Activated CD4-positive, CD25-positive, alpha-beta regulatory T cell treated with anti-CD3 and anti-CD28 coated beads, Interleukin-2, amount 50 U/mL, for 16 hours (primary cell): Measurements from ENCODE around the gene SIGLEC8.
"Not testable (repeated sequence)": the region's sequence is repeated elsewhere in the genome, so short reads cannot be mapped to it uniquely, and the experiment has no call there.

Experiments used
- DNase-seq: peaks from one replicate; pipeline ENCODE4 v3.0.0-alpha.2; 2020; ENCODE audit warnings: low read depth, low spot score

SIGLEC8 gene

DNA sequence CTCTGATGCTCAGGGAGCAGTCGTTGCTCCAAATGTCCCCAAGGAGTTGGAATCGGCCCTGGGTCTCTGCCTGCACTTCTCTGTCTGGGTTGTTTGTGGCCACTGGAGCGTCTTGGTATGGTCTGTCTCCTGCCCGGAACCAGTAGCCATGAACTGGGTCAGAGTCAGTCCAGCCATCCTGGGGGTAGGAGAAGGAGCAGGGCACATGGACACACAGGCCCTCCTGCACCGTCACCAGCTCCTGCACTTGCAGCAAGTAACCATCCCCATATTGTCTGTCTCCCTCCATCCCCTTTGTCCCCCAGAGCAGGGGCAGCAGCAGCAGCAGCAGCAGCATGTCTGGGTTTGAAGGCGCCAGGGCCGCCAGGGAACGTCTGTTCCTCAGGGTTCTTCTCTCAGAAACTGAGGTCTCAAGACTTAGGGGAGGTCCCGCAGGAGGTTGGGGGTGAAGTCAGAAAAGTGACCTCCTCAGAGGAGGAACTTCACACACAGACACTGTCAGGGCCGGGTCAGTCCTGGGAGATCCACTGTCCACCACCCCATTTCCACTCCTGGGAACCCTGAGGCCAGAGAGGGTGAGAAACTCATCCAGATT is at the start of gene SIGLEC8:
Gene SIGLEC8, minus strand, starts transcription at position 404 of the 595 bp plus-strand sequence. Its CDS starts 67 bp downstream, at position 337.
- no peak for DNase-seq

DNA sequence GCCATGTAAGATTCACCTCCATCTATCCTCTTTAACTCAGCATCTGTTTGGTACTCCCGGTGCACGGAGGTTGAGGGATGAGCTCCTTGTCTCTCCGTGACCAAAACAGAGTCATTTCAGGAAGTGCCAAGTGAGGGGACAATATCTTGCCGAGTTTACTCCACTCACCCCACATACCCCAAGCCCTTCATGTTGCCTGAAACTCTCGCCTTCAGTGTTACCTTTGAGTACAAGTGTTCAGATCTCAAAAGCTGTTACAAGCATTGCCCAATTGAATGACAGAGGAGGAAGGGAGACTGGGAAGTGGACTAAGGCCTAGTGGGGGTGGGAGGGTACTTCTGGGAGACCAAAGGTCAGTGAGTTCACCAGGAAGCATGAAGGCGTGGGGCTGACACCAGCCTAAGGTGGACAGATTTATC is 49.4 kb upstream of the SIGLEC8 start:
- DNase-seq = no peak

DNA sequence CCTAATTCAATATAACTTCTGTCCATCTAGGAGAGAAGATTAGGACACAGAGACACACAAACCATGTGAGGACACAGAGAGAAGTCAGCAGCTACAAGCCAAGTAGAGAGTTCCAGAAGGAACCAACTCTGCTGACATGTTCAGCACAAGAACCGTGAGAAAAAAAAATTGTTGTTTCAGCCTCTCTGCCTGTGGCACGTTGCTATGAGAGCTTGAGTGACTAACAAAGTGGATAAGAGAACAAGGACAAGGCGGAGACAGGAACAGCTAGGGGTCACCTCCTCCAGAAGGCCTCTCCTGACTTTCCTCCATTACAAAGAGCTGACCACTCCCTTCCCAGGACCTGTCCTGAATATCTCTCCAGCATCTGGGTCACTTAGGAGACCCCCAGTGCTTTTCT is 48.9 kb upstream of the SIGLEC8 start:
- DNase-seq = no peak

DNA sequence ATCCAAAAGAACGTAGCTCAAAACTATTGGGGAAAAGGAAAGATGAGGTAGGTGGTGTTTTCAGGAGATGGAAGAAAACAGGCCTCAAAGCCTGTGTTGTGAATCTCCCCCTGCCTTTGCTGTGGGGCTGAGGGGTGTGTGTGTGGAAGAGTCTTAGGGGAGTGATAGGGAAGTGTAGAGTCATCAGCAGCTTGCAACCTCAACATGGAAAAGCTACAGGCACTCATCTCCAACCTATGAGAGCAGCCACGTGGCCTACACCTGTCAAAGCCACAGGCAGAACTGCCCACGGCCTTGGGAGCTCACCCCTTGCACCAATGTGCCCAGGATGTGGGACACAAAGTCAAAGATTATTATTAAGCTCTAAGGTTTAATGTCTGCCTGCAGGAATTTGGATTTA is 47.6 kb upstream of the SIGLEC8 start:
- DNase-seq = no peak

GRCh38 chr19:51503896-51504295 is 45.6 kb upstream of the SIGLEC8 start:
- no peak for DNase-seq

DNA sequence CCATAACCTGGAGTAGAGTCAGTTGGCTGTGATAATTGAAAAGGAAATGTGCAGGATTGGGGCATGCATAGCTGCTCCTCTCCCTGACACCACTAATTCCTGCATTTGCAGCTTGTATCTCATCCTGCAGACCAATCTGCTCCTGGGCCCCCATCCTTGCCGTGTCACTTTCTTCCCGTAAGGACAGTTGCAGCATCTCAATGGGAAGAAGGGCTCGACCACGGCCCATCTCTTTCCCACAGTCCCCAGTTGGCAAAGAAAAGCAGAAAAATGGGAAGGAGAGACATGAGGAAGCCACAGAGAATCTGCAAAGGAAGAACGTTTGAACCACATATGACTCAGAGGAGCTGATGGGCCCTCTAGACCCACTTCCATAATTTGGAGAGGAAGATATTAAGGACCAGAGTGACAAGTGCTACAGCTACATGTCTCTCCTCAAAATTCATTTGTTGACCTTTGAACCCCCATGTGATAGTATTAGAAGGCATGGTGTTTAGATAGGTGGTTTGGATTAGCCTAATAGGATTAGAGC is 45.1 kb upstream of the SIGLEC8 start:
- no peak for DNase-seq

- DNase-seq = no peak
These were observed 43.5 kb upstream of the SIGLEC8 start, which contains the start of gene SIGLEC12 for GRCh38 chr19:51501594-51502263. Gene SIGLEC12 (minus strand): TSS chr19:51501800. CDS start chr19:51501733, 67 bp downstream.

DNA sequence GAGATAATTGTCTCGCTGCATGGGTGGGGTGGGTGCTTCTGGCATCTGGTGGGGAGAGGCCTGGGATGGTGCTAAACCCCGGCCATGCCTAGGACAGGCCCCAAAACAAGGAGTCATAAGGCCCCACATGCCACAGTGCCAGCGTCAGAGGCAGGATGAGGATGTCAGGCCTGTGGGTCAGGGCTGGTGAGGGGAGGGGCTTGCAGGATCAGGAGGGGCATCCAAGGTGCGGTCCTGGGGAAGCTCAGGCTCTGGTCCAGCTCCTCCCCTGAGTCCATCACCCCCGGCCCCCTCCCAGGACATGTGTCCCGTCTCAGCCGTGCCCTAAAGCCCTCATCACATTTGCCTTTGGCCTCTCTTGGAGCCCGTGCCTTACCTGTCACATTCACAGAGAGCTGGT is 42.7 kb upstream of the SIGLEC8 start:
- not testable (repeated sequence) for DNase-seq

DNA sequence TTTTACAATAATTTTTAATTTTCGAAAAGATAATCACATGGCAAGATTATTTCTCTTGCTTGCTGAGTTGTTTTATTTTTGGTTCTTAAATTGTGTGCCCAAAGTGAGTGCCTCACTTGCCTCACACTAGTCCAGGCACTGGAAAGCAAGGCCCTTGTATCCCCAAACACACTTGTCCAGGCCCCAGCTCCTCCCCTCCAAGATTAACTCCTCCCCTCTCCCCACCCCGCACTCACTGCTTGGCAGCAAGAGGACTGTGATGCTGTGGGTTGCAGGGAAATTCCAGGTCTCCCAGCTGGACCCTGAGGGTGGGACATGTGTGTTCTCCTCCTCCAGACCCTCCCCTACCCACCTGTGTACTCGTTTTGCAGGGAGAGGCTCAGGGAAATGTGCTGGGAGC is 39.4 kb upstream of the SIGLEC8 start:
- no peak for DNase-seq

DNA sequence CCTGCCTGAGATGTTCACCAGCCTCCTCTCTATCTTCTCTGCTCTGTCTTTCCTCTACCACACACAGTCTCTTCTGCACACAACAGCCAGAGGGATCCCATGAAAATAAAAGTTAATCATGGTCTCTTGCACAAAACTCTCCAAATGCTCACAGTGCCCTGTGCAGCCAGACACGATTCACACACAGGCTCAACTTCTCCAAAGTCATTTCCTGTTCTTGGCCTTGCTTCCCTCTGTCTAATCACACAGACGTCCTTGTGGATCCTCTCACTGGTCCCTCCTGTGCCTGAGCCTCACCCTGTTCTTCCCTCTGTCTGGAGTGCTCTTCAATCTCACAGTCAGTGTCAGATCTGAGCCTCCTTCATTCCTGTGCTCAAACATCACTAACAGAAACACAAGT is 35.5 kb upstream of the SIGLEC8 start:
- DNase-seq = no peak

- DNase-seq = no peak
These were observed 33.3 kb upstream of the SIGLEC8 start for GRCh38 chr19:51491586-51491985.

GRCh38 chr19:51490676-51491075 is 32.4 kb upstream of the SIGLEC8 start:
- no peak for DNase-seq

- no peak for DNase-seq
These were observed 30.9 kb upstream of the SIGLEC8 start for GRCh38 chr19:51489113-51489512.

DNA sequence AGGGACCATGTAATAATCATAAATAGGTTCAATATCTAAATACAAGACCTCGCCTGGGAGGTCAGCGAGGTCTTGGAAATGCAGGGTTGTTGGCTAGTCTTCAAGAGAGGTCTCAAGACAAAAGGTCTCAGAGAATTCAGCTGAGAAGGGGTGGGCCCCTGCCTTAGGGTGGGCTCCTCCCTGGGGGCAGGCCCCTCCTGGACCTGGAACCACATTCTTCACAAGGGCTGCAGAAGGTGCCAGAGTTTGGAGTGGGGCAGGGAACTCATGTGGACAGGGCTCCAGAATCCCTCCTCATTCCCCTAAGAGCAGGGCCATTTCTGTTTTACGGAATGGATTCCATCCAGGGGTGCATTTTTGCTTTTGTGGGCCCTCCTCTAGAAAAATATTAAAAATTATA is 30.2 kb upstream of the SIGLEC8 start:
- no peak for DNase-seq

DNA sequence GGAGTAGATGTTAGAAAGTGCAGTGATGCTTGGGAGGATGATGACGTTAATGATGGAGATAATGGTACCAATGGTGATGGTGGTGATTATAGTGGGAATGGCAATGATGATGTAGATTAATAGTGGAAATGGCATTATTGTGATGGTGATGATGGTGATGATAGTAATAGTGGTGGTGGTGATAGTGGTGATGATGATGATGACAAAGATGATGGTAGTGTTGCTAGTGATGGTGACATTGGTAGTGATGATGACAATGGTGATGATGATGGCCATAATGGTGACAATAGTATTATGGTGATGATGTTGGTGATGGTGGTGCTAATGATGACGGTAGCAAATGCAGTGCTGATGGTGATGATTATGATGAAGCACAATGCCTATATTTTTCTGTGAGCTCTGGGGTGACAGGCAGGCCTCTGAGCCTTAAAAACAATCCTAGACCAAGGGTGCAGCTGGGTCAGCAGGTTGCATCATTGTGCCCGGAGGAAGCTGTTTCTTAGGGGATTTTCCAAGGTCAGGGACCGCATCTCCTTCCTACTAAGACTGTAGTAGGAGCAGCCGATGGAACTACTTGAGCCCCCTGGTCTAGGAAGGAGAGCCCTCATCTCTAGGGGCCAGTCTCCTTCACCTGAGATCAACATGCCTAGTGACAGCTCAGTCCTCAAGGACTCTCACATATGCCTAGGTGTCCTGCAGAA is 27.9 kb upstream of the SIGLEC8 start:
- DNase-seq = no peak

DNA sequence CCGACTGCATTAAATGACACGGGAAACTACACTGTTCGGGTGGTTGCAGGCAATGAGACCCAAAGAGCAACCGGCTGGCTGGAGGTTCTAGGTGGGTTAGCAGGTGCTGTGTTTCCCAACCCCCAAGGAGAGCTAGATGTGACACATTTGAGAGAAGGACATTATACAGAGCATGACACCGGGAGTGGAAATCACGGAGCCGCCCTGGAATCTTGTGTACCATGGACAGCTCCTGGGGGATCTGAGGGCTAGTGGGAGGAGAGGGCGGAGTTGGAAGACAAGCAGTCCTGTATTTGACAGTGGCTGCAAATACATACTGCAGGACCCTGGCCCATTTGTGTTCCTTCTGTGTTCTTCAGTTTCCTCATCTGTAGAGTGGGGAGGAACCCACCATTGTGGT is 22.3 kb upstream of the SIGLEC8 start:
- no peak for DNase-seq

DNA sequence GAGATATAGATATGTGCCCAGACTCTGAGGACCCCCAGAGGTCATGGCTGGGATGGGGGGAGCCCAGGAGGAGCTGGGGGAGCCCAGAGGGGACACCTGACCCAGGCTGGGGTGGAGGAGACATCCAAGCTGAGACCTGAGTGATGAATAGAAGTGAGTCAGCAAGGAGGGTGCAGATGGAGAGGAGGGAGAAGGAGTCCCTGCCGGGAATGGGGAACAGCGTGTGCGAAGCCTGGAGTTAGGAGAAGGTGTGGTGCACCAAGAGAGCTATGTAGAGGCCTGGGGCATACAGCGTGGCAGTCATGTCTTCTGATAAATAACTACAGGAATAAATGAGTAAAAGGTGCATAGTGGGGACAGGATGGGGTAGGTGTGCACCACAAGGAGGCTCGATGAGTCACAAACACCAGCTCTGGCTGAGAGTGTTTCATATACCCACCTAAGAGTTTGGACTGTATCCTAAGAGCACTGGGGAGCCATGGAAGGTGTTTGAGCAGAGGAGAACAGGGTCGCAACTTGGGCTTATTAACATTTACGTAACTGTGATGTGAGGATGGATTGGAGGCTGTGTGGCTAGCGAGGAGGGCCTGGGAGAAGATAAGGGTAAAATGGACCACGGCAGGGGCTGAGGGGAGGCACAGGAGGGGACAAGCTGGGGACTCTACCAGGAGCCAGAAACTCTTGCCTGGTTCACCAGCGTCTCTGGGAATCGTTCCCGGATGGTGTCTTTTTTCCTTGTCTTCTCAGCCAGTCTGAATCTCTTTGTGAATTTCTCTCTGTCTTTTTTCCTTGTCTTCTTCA is 21.5 kb upstream of the SIGLEC8 start:
- no peak for DNase-seq

DNA sequence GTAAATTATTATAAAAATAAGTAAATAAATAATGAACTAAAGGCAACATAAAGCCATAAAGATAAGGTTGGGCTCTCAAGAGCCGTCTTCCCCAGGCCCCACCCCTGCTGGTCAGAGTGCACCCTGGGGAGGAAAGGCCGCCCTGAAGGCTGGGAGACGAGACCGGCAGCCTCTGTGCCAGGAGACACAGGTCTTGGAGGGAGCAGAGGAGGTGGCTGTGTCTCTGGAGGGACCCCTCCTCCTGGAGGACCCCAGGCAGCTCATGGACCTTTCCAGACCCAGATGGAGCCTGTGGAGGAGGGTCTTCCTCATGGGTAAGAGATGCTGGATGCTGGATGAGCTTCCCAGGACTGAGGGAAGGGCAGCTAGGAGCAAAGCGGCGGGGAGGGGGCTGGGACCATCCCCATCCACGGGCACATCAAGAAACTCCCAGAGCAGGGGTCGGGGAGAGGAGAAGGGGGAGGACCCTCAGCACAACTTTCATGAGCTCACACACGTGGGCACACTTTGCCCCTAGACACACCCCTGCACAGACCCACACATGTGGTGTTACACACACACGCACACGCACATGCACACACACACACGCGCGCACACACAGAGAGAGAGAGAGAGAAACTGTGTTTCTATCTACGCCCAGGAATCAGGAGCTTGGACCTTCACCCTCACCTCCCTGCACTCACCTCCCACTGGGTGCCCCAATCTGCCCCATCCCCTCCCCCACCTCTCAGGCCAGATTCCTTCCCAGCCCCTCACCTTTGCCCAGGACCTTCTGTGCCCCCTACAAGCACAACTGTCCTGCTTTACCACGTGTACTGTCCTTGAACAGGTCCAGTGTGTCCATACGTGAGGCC is 20.4 kb upstream of the SIGLEC8 start, which contains the start of gene CEACAM18:
Gene CEACAM18, plus strand, starts transcription at position 159 of the 854 bp plus-strand sequence.
- DNase-seq = no peak

DNA sequence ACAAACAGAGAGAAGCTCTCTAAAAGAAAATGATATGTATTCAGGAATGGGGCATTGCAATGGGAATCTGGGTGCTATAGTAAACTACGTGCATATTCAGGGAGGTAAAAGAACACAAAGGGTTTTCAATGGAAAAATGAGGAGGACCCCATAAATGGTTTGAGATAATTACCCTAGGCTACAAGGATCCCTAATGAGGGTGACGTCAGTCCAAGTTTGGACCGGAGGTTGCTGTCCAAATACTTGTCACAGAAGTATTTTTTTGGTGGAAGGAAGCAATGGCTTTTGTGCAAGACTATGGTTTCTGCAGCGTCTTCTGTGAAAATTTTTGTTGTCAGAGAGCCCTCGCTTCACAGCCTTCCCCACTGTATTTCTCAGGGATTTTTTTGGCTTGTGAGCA is 19.1 kb upstream of the SIGLEC8 start:
- no peak for DNase-seq

GRCh38 chr19:51476164-51476563 is 17.9 kb upstream of the SIGLEC8 start:
- no peak for DNase-seq
